Peyer's patch (tissue), 4 donors: Measurements from ENCODE around the gene ZBTB7B.

Experiments used
- POLR2A ChIP-seq, 2 donors: fragments of 450-650 bp; IDR thresholded peaks; one replicate each; pipeline ENCODE4 v1.5.1; 2017; ENCODE audit warnings: antibody characterized with exemption in 2 of 2, mild to moderate bottlenecking in 2 of 2, moderate library complexity in 2 of 2
- TF ChIP-seq, protein P1 (sequence below), 6 experiments: fragments of 450-650 bp in 4 of 6; fragments of 200-600 bp in 2 of 6; sonication (generic) in 1 of 6; IDR thresholded peaks; one replicate each; pipeline ENCODE4 v1.5.1; 2017 to 2019; ENCODE audit warnings: antibody characterized with exemption in 6 of 6, mild to moderate bottlenecking in 3 of 6, moderate library complexity in 1 of 6

DNA sequence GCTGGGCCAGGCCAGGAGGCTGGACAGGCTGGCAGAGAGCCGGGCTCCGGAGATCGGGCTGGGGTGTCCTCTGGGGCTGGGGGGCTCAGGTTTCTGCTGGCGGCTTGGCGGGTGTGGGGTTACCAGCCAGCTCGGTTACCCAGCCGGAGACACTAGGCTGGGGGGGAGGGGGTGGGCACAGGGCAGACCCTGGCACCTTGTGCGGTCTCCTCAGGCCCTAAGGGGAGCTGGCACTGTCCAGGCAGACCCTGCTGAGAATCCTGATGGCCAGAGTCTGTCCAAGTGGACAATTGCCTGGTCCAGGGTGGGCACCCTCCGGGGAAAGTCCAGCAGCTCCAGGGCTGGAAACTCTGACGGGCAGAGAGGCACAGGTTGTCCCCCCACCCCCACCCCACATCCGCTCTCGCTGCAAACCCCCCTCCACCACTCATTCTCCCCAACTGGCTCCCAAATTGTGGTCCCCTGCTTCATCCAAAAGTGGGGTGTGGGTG, 6.7 kb downstream of the ZBTB7B start:
- TF ChIP-seq, protein P1, sequence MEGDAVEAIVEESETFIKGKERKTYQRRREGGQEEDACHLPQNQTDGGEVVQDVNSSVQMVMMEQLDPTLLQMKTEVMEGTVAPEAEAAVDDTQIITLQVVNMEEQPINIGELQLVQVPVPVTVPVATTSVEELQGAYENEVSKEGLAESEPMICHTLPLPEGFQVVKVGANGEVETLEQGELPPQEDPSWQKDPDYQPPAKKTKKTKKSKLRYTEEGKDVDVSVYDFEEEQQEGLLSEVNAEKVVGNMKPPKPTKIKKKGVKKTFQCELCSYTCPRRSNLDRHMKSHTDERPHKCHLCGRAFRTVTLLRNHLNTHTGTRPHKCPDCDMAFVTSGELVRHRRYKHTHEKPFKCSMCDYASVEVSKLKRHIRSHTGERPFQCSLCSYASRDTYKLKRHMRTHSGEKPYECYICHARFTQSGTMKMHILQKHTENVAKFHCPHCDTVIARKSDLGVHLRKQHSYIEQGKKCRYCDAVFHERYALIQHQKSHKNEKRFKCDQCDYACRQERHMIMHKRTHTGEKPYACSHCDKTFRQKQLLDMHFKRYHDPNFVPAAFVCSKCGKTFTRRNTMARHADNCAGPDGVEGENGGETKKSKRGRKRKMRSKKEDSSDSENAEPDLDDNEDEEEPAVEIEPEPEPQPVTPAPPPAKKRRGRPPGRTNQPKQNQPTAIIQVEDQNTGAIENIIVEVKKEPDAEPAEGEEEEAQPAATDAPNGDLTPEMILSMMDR (IDR thresholded peaks at IDR 0.05): no peak
- no peak for TF ChIP-seq POLR2A (IDR thresholded peaks at IDR 0.05)
